Astrocyte (in vitro differentiated cells and primary cell): ENCODE results near the gene CFAP43.

Experiments used
- CTCF ChIP-seq: IDR thresholded peaks from 2 replicates; pipeline ENCODE4 v1.5.1; 2011; ENCODE audit warnings: low read depth, mild to moderate bottlenecking, inconsistent platforms, low read length, moderate library complexity; ENCODE audit not compliant: insufficient read depth
- EZH2 ChIP-seq: IDR thresholded peaks from 2 replicates; pipeline ENCODE4 v1.6.1; 2012; ENCODE audit warnings: mild to moderate bottlenecking, low read length, inconsistent platforms; ENCODE audit not compliant: insufficient read depth

DNA sequence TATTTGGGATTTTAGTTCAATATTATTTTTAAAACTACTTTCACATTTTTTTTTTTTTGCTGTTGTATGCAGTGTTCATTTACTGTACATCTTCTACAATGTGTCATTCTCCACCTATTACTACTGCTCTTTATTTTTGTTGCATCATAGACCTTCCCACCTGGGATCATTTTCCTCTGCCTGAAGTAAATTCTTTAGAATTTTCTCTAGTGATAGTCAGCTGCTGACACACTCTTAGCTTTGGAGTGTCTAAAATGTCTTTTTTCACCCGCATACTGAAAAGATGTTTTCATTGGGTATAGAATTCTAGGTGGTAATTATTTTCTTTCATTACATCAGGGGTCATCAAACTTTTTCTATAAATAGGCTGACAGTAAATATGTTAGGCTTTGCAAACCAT lies 30.5 kb downstream of the CFAP43 start:
- TF ChIP-seq CTCF = no peak
- TF ChIP-seq EZH2 = no peak
